ENCODE measurements around the gene ALOX12B.
A peak's percentile ranks its signal among the peaks of the same experiment; 100 is the strongest.

The ALOX12B gene

GRCh38 chr17:8055851-8056231 is 31.7 kb downstream of the ALOX12B start:
- Mint-ChIP-seq H3K27ac (peak overlapping the region; percentile 51), H3K27me3 (peaks cover 43% of the 10 kb centered on the region), H3K4me3 (no peak overlapping the region), H3K9me3 (no peaks in the 10 kb centered on the region), H3K4me1 (ENCODE audit: low read depth) (peaks cover 26% of the 10 kb centered on the region), H3K36me3 (ENCODE audit: low read depth) (no peaks in the 10 kb centered on the region)

GRCh38 chr17:8053600-8053999 is 33.9 kb downstream of the ALOX12B start:
- Mint-ChIP-seq H3K36me3 (ENCODE audit: low read depth) (no peaks in the 10 kb centered on the region), H3K27me3 (peaks cover 21% of the 10 kb centered on the region), H3K4me3 (no peak overlapping the region), H3K27ac (no peak overlapping the region), H3K9me3 (no peaks in the 10 kb centered on the region), H3K4me1 (ENCODE audit: low read depth) (peaks cover 26% of the 10 kb centered on the region)

- H3K4me3 Mint-ChIP-seq = no peak overlapping the region
- H3K9me3 Mint-ChIP-seq = no peaks in the 10 kb centered on the region
- no peaks in the 10 kb centered on the region for H3K36me3 Mint-ChIP-seq (ENCODE audit: low read depth)
- H3K27ac Mint-ChIP-seq = no peak overlapping the region
- peaks cover 15% of the 10 kb centered on the region for H3K27me3 Mint-ChIP-seq
- peaks cover 23% of the 10 kb centered on the region for H3K4me1 Mint-ChIP-seq (ENCODE audit: low read depth)
Measured at GRCh38 chr17:8052256-8053252, 35.0 kb downstream of the ALOX12B start.

- peaks cover 8% of the 10 kb centered on the region for H3K27me3 Mint-ChIP-seq
- H3K4me3 Mint-ChIP-seq = no peak overlapping the region
- no peaks in the 10 kb centered on the region for H3K9me3 Mint-ChIP-seq
- peaks cover 16% of the 10 kb centered on the region for H3K4me1 Mint-ChIP-seq (ENCODE audit: low read depth)
- no peaks in the 10 kb centered on the region for H3K36me3 Mint-ChIP-seq (ENCODE audit: low read depth)
- H3K27ac Mint-ChIP-seq = no peak overlapping the region
Measured at GRCh38 chr17:8051831-8052230, 35.7 kb downstream of the ALOX12B start.

GRCh38 chr17:8048736-8049135 is 38.8 kb downstream of the ALOX12B start:
- no peaks in the 10 kb centered on the region for H3K27me3 Mint-ChIP-seq
- H3K4me3 Mint-ChIP-seq = no peak overlapping the region
- H3K27ac Mint-ChIP-seq = peak overlapping the region; percentile 56
- no peaks in the 10 kb centered on the region for H3K4me1 Mint-ChIP-seq (ENCODE audit: low read depth)
- H3K36me3 Mint-ChIP-seq (ENCODE audit: low read depth) = no peaks in the 10 kb centered on the region
- H3K9me3 Mint-ChIP-seq = no peaks in the 10 kb centered on the region

GRCh38 chr17:8048236-8048635 is 39.3 kb downstream of the ALOX12B start:
- no peaks in the 10 kb centered on the region for H3K9me3 Mint-ChIP-seq
- H3K4me3 Mint-ChIP-seq = no peak overlapping the region
- no peaks in the 10 kb centered on the region for H3K27me3 Mint-ChIP-seq
- H3K27ac Mint-ChIP-seq = peak overlapping the region; percentile 56
- no peaks in the 10 kb centered on the region for H3K36me3 Mint-ChIP-seq (ENCODE audit: low read depth)
- H3K4me1 Mint-ChIP-seq (ENCODE audit: low read depth) = no peaks in the 10 kb centered on the region

- Mint-ChIP-seq H3K27me3 (no peaks in the 10 kb centered on the region), H3K36me3 (ENCODE audit: low read depth) (no peaks in the 10 kb centered on the region), H3K9me3 (no peaks in the 10 kb centered on the region), H3K4me1 (ENCODE audit: low read depth) (no peaks in the 10 kb centered on the region), H3K4me3 (no peak overlapping the region), H3K27ac (no peak overlapping the region)
Measured at GRCh38 chr17:8047769-8048110, 39.8 kb downstream of the ALOX12B start.

GRCh38 chr17:8046929-8047768 is 40.4 kb downstream of the ALOX12B start:
- H3K36me3 Mint-ChIP-seq (ENCODE audit: low read depth) = no peaks in the 10 kb centered on the region
- H3K27ac Mint-ChIP-seq = no peak overlapping the region
- H3K4me1 Mint-ChIP-seq (ENCODE audit: low read depth) = no peaks in the 10 kb centered on the region
- H3K4me3 Mint-ChIP-seq = no peak overlapping the region
- H3K27me3 Mint-ChIP-seq = no peaks in the 10 kb centered on the region
- H3K9me3 Mint-ChIP-seq = no peaks in the 10 kb centered on the region

- Mint-ChIP-seq H3K27ac (no peak overlapping the region), H3K27me3 (peaks cover 2% of the 10 kb centered on the region), H3K9me3 (no peaks in the 10 kb centered on the region), H3K4me3 (no peak overlapping the region), H3K36me3 (ENCODE audit: low read depth) (no peaks in the 10 kb centered on the region), H3K4me1 (ENCODE audit: low read depth) (peaks cover under 1% of the 10 kb centered on the region)
Measured at GRCh38 chr17:8046306-8046928, 41.1 kb downstream of the ALOX12B start.

- no peak overlapping the region for H3K27ac Mint-ChIP-seq
- no peaks in the 10 kb centered on the region for H3K9me3 Mint-ChIP-seq
- no peak overlapping the region for H3K4me3 Mint-ChIP-seq
- H3K36me3 Mint-ChIP-seq (ENCODE audit: low read depth) = no peaks in the 10 kb centered on the region
- peaks cover 4% of the 10 kb centered on the region for H3K4me1 Mint-ChIP-seq (ENCODE audit: low read depth)
- peaks cover 14% of the 10 kb centered on the region for H3K27me3 Mint-ChIP-seq
Measured at GRCh38 chr17:8044819-8045810, 42.4 kb downstream of the ALOX12B start.

- peaks cover 4% of the 10 kb centered on the region for H3K4me1 Mint-ChIP-seq (ENCODE audit: low read depth)
- H3K36me3 Mint-ChIP-seq (ENCODE audit: low read depth) = no peaks in the 10 kb centered on the region
- H3K27me3 Mint-ChIP-seq = peaks cover 30% of the 10 kb centered on the region
- H3K9me3 Mint-ChIP-seq = no peaks in the 10 kb centered on the region
- no peak overlapping the region for H3K27ac Mint-ChIP-seq
- no peak overlapping the region for H3K4me3 Mint-ChIP-seq
Measured at GRCh38 chr17:8041979-8042378, 45.5 kb downstream of the ALOX12B start.

- Mint-ChIP-seq H3K36me3 (ENCODE audit: low read depth) (no peaks in the 10 kb centered on the region), H3K27me3 (peaks cover 30% of the 10 kb centered on the region), H3K4me3 (no peak overlapping the region), H3K9me3 (no peaks in the 10 kb centered on the region), H3K27ac (no peak overlapping the region), H3K4me1 (ENCODE audit: low read depth) (peaks cover 4% of the 10 kb centered on the region)
Measured at GRCh38 chr17:8041249-8041928, 46.1 kb downstream of the ALOX12B start.

- H3K36me3 Mint-ChIP-seq (ENCODE audit: low read depth) = no peaks in the 10 kb centered on the region
- no peaks in the 10 kb centered on the region for H3K9me3 Mint-ChIP-seq
- peaks cover 4% of the 10 kb centered on the region for H3K4me1 Mint-ChIP-seq (ENCODE audit: low read depth)
- H3K27ac Mint-ChIP-seq = no peak overlapping the region
- H3K4me3 Mint-ChIP-seq = no peak overlapping the region
- peaks cover 30% of the 10 kb centered on the region for H3K27me3 Mint-ChIP-seq
Measured at GRCh38 chr17:8039611-8040168, 47.8 kb downstream of the ALOX12B start.

Data from stimulated activated naive CD8-positive, alpha-beta T cell treated with anti-CD3 and anti-CD28 coated beads, Interleukin-15, Interleukin-2, amounts not matched to agents 100 ng/mL and 50 ng/mL, for 24 hours (primary cell).